Measurements from ENCODE around the gene RPS6KB1.

The RPS6KB1 gene

GRCh38 chr17:59893676-59894100 lies 767 bp downstream of the RPS6KB1 start:
- ATAC-seq (ENCODE audit: insufficient read depth, low read depth) (peak; percentile 18), DNase-seq (peak; percentile 45)
- H3K4me1 ChIP-seq (ENCODE audit: insufficient read depth, low read length) = peaks cover 40% of the 10 kb centered on the region
- H2AFZ ChIP-seq (ENCODE audit: low read depth, low read length) = peak overlapping the region; percentile 87
- peaks cover 80% of the 10 kb centered on the region for H3K79me2 ChIP-seq (ENCODE audit: insufficient read depth, low read length)
- H3K9ac ChIP-seq (ENCODE audit: low read depth, low read length) = peak overlapping the region; percentile 86
- no peaks in the 10 kb centered on the region for H3K27me3 ChIP-seq (ENCODE audit: insufficient read depth, low read length, poor library complexity)
- peaks cover 14% of the 10 kb centered on the region for H3K36me3 ChIP-seq (ENCODE audit: insufficient read depth, low read length)
- no peaks in the 10 kb centered on the region for H3K9me3 ChIP-seq (ENCODE audit: insufficient read depth, low read length, severe bottlenecking)
- TF ChIP-seq, protein P1, sequence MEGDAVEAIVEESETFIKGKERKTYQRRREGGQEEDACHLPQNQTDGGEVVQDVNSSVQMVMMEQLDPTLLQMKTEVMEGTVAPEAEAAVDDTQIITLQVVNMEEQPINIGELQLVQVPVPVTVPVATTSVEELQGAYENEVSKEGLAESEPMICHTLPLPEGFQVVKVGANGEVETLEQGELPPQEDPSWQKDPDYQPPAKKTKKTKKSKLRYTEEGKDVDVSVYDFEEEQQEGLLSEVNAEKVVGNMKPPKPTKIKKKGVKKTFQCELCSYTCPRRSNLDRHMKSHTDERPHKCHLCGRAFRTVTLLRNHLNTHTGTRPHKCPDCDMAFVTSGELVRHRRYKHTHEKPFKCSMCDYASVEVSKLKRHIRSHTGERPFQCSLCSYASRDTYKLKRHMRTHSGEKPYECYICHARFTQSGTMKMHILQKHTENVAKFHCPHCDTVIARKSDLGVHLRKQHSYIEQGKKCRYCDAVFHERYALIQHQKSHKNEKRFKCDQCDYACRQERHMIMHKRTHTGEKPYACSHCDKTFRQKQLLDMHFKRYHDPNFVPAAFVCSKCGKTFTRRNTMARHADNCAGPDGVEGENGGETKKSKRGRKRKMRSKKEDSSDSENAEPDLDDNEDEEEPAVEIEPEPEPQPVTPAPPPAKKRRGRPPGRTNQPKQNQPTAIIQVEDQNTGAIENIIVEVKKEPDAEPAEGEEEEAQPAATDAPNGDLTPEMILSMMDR (IDR thresholded peaks at IDR 0.05; ENCODE audit: borderline replicate concordance, extremely low read depth, low read length, poor library complexity, severe bottlenecking) = no peak
- no peak for TF ChIP-seq EZH2 (IDR thresholded peaks at IDR 0.05; ENCODE audit: borderline replicate concordance, low read depth, low read length, severe bottlenecking)
- peaks cover 5% of the 10 kb centered on the region; the same call in 1 of the 2 replicates for H4K20me1 ChIP-seq (ENCODE audit: insufficient read depth, low read length)
- peak overlapping the region; percentile 73 for H3K4me2 ChIP-seq (ENCODE audit: insufficient read depth, low read length)
- H3K27ac ChIP-seq (ENCODE audit: low read length) = peak overlapping the region; percentile 84
- H3K4me3 ChIP-seq (ENCODE audit: low read depth in 1 of 2, low read length in 2 of 2) = peak overlapping the region; percentile 69 to 83; a peak in 3 of 4 replicates

DNA sequence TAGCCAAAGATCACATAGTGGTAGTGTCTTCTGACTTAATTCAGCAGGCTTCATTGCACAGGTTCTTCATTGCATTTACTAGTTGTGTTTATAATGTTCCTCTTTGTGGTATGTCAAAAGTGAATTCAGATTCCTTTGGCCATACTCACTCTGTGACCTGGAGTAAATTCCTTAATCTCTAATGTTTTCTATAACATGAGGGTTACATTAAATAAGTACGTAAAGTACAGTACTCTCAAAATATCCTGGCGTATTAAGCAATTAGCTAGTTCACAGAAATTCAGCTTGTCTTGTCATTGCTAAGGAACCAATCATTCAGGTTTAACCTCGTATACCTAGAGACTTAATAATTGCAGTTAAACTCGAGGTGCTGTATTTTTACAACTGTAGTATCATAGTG lies 4.2 kb downstream of the RPS6KB1 start:
- no peak for TF ChIP-seq EZH2 (IDR thresholded peaks at IDR 0.05; ENCODE audit: borderline replicate concordance, low read depth, low read length, severe bottlenecking)
- TF ChIP-seq, protein P1 (IDR thresholded peaks at IDR 0.05; ENCODE audit: borderline replicate concordance, extremely low read depth, low read length, poor library complexity, severe bottlenecking) = no peak
- Histone ChIP-seq H3K4me2 (ENCODE audit: insufficient read depth, low read length) (peak overlapping the region; percentile 14; the same call in 1 of the 2 replicates), H3K79me2 (ENCODE audit: insufficient read depth, low read length) (peaks cover 94% of the 10 kb centered on the region), H3K4me3 (ENCODE audit: low read depth in 1 of 2, low read length in 2 of 2) (no peak overlapping the region), H3K9ac (ENCODE audit: low read depth, low read length) (no peak overlapping the region), H3K9me3 (ENCODE audit: insufficient read depth, low read length, severe bottlenecking) (no peaks in the 10 kb centered on the region), H3K4me1 (ENCODE audit: insufficient read depth, low read length) (peaks cover 24% of the 10 kb centered on the region), H4K20me1 (ENCODE audit: insufficient read depth, low read length) (peaks cover 18% of the 10 kb centered on the region; the same call in 1 of the 2 replicates), H2AFZ (ENCODE audit: low read depth, low read length) (no peak overlapping the region), H3K36me3 (ENCODE audit: insufficient read depth, low read length) (peaks cover 16% of the 10 kb centered on the region), H3K27me3 (ENCODE audit: insufficient read depth, low read length, poor library complexity) (no peaks in the 10 kb centered on the region), H3K27ac (ENCODE audit: low read length) (no peak overlapping the region)
- DNase-seq = no peak
- no peak for ATAC-seq (ENCODE audit: insufficient read depth, low read depth)

GRCh38 chr17:59899099-59899498 lies 6.2 kb downstream of the RPS6KB1 start:
- no peak overlapping the region for H3K9ac ChIP-seq (ENCODE audit: low read depth, low read length)
- no peaks in the 10 kb centered on the region for H3K9me3 ChIP-seq (ENCODE audit: insufficient read depth, low read length, severe bottlenecking)
- peaks cover 95% of the 10 kb centered on the region for H3K79me2 ChIP-seq (ENCODE audit: insufficient read depth, low read length)
- no peak overlapping the region for H3K4me3 ChIP-seq (ENCODE audit: low read depth in 1 of 2, low read length in 2 of 2)
- TF ChIP-seq EZH2 (IDR thresholded peaks at IDR 0.05; ENCODE audit: borderline replicate concordance, low read depth, low read length, severe bottlenecking) = no peak
- TF ChIP-seq, protein P1 (IDR thresholded peaks at IDR 0.05; ENCODE audit: borderline replicate concordance, extremely low read depth, low read length, poor library complexity, severe bottlenecking) = peak; percentile 58
- H2AFZ ChIP-seq (ENCODE audit: low read depth, low read length) = no peak overlapping the region
- peaks cover 16% of the 10 kb centered on the region for H3K36me3 ChIP-seq (ENCODE audit: insufficient read depth, low read length)
- no peak overlapping the region for H3K4me2 ChIP-seq (ENCODE audit: insufficient read depth, low read length)
- no peak overlapping the region for H3K27ac ChIP-seq (ENCODE audit: low read length)
- peaks cover 23% of the 10 kb centered on the region for H3K4me1 ChIP-seq (ENCODE audit: insufficient read depth, low read length)
- DNase-seq (peak; percentile 10), ATAC-seq (ENCODE audit: insufficient read depth, low read depth) (peak; percentile 79)
- no peaks in the 10 kb centered on the region for H3K27me3 ChIP-seq (ENCODE audit: insufficient read depth, low read length, poor library complexity)
- H4K20me1 ChIP-seq (ENCODE audit: insufficient read depth, low read length) = peaks cover 24% of the 10 kb centered on the region
